Endothelial cell of umbilical vein (primary cell): ENCODE measurements around the gene PIEZO2. TPM values are rescaled to one million over a fixed set of nuclear protein-coding genes. Genes with fewer than 3 reads are reported as not detected.

Experiments used
- BruUV-seq: library from RNA; stranded (reverse); fragments of 400-500 nt; replicated peaks from 2 replicates; lab custom pipeline; 2021; lab: Mats Ljungman, UMichigan
- CTCF ChIA-PET: fragments of 300-600, 350-600 bp; sonication (Branson Sonifier 250); formaldehyde crosslinking; loops from one replicate; lab custom pipeline; 2021; ENCODE audit warnings: antibody characterized with exemption, inconsistent platforms; lab: Charles Lee
- POLR2A ChIA-PET: fragments of 300-600, 350-600 bp; sonication (Branson Sonifier 250); formaldehyde crosslinking; loops from one replicate; lab custom pipeline; 2021; ENCODE audit warnings: antibody characterized with exemption, inconsistent platforms; lab: Charles Lee
- DNase-seq: peaks from one replicate; pipeline ENCODE4 v3.0.0-alpha.2; 2011; ENCODE audit warnings: low read depth, low spot score
- FAIRE-seq: peaks from 2 replicates; lab custom pipeline; 2011; peaks lifted over from hg19 to GRCh38; lab: Jason Lieb, UNC
- H2AFZ ChIP-seq: 2 replicates; pipeline ENCODE4 v1.6.0; 2012; ENCODE audit warnings: low read depth, low read length, control low read depth, inconsistent platforms
- H3K27ac ChIP-seq: 2 replicates; pipeline ENCODE4 v1.5.1; 2011; ENCODE audit warnings: low read depth, mild to moderate bottlenecking, control low read depth, low read length, moderate library complexity; ENCODE audit not compliant: insufficient read depth
- H3K27me3 ChIP-seq, 2 experiments: 2 replicates each; pipeline versions ENCODE4 v1.6.0 to v1.6.1; 2011; ENCODE audit warnings: low read length in 2 of 2, mixed read lengths in 1 of 2; ENCODE audit not compliant: control insufficient read depth in 2 of 2, insufficient read depth in 2 of 2
- H3K36me3 ChIP-seq, 2 experiments: 2 replicates in 1 of 2; 3 replicates in 1 of 2; pipeline ENCODE4 v1.5.1; 2011; ENCODE audit warnings: low read length in 2 of 2, mild to moderate bottlenecking in 1 of 2, moderate library complexity in 1 of 2; ENCODE audit not compliant: control insufficient read depth in 2 of 2, insufficient read depth in 2 of 2; ENCODE audit errors: extremely low read depth in 1 of 2
- H3K4me1 ChIP-seq: 3 replicates; pipeline ENCODE4 v1.5.1; 2011; ENCODE audit warnings: mild to moderate bottlenecking, low read length; ENCODE audit not compliant: control insufficient read depth, insufficient read depth; ENCODE audit errors: extremely low read depth
- H3K4me2 ChIP-seq: 2 replicates; pipeline ENCODE4 v1.6.1; 2011; ENCODE audit warnings: low read length, control low read depth, mixed read lengths; ENCODE audit not compliant: insufficient read depth
- H3K4me3 ChIP-seq, 3 experiments: fragments of 200-600 bp in 1 of 3; sonication (generic), shearing (Covaris generic) in 1 of 3; replicated peaks in 1 of 3; 2 replicates each; pipeline ENCODE4 v1.5.1; 2011 to 2016; ENCODE audit warnings: control low read depth in 3 of 3, low read length in 3 of 3, mild to moderate bottlenecking in 2 of 3, inconsistent platforms in 1 of 3, low read depth in 1 of 3, moderate library complexity in 1 of 3; ENCODE audit not compliant: insufficient read depth in 1 of 3
- H3K79me2 ChIP-seq: 2 replicates; pipeline ENCODE4 v1.6.0; 2012; ENCODE audit warnings: low read length, inconsistent platforms; ENCODE audit not compliant: control insufficient read depth, insufficient read depth
- H3K9ac ChIP-seq: replicated peaks from 2 replicates; pipeline ENCODE3; 2011; ENCODE audit warnings: low read length, control low read depth; ENCODE audit not compliant: insufficient read depth; ENCODE audit errors: extremely low read depth
- H3K9me1 ChIP-seq: replicated peaks from 3 replicates; pipeline ENCODE4 v1.6.0; 2011; ENCODE audit warnings: mild to moderate bottlenecking, low read length; ENCODE audit not compliant: control insufficient read depth, insufficient read depth; ENCODE audit errors: extremely low read depth
- H3K9me3 ChIP-seq: replicated peaks from 2 replicates; pipeline ENCODE4 v1.5.1; 2012; ENCODE audit warnings: low read length, inconsistent platforms; ENCODE audit not compliant: control insufficient read depth, insufficient read depth
- H4K20me1 ChIP-seq: replicated peaks from 2 replicates; pipeline ENCODE3; 2011; ENCODE audit warnings: mild to moderate bottlenecking, low read length; ENCODE audit not compliant: control insufficient read depth, insufficient read depth; ENCODE audit errors: extremely low read depth
- EZH2 ChIP-seq: IDR thresholded peaks from 2 replicates; pipeline ENCODE4 v1.6.1; 2012; ENCODE audit warnings: borderline replicate concordance, low read depth, mild to moderate bottlenecking, moderate library complexity, low read length, inconsistent platforms; ENCODE audit not compliant: severe bottlenecking
- FOS ChIP-seq: IDR thresholded peaks from 2 replicates; pipeline ENCODE4 v1.6.1; 2011; ENCODE audit warnings: mild to moderate bottlenecking, low read length, moderate library complexity, borderline replicate concordance; ENCODE audit not compliant: insufficient read depth
- GATA2 ChIP-seq: IDR thresholded peaks from 2 replicates; pipeline ENCODE4 v1.7.0; 2011; ENCODE audit warnings: low read depth, mild to moderate bottlenecking, moderate library complexity, mixed read lengths, low read length; ENCODE audit not compliant: insufficient read length, insufficient read depth
- JUN ChIP-seq: IDR thresholded peaks from 2 replicates; pipeline ENCODE4 v1.6.1; 2011; ENCODE audit warnings: borderline replicate concordance, low read depth; ENCODE audit not compliant: insufficient read length, insufficient read depth
- MYC ChIP-seq: IDR thresholded peaks from one replicate; pipeline ENCODE4 v1.6.1; 2011; ENCODE audit warnings: mild to moderate bottlenecking, low read depth, low read length
- POLR2A ChIP-seq: IDR thresholded peaks from 2 replicates; pipeline ENCODE4 v1.6.1; 2012; ENCODE audit warnings: low read depth, mild to moderate bottlenecking, control low read depth, low read length
- POLR2AphosphoS5 ChIP-seq: IDR thresholded peaks from 2 replicates; pipeline ENCODE4 v1.6.1; 2012; ENCODE audit warnings: low read depth, mild to moderate bottlenecking, control low read depth, low read length, moderate library complexity; ENCODE audit not compliant: insufficient read depth
- dilution Hi-C: fragments of 300-500 bp; cut with MboI; formaldehyde crosslinking; loops from one replicate; pipeline ENCODE4 v1.15.0; 2019; ENCODE audit warnings: low sequenced_read_pairs; ENCODE audit not compliant: extremely low pct_ligation_motif_present
- intact Hi-C: fragments of 100-400 bp; cut with micrococcal nuclease; formaldehyde crosslinking; loops from one replicate; pipeline ENCODE4 v1.10.0; 2022
- polyA plus RNA-seq, 4 experiments: library from polyadenylated mRNA; depleted of rRNA in 3 of 4; stranded (reverse) in 3 of 4; unstranded in 1 of 4; fragments of >200 nt; gene quantifications; 2 replicates each; pipeline versions ENCODE4 v1.2.1 to v1.2.3, GENCODE V29; 2011 to 2012; ENCODE audit warnings: missing spikeins in 1 of 4
- total RNA-seq: library from RNA; stranded (reverse); gene quantifications from 2 replicates; pipeline ENCODE4 v1.2.3, GENCODE V29; 2021
- TF ChIP-seq, protein P1 (sequence below): IDR thresholded peaks from 2 replicates; pipeline ENCODE4 v1.6.1; 2011; ENCODE audit not compliant: insufficient read depth, insufficient read length
- TF ChIP-seq, protein P2 (sequence below), 2 donors: IDR thresholded peaks; 1 replicate in 1 of 2; 2 replicates in 1 of 2; pipeline ENCODE4 v1.5.1; 2011; ENCODE audit warnings: low read length in 2 of 2, mild to moderate bottlenecking in 2 of 2, moderate library complexity in 2 of 2, control low read depth in 1 of 2, inconsistent platforms in 1 of 2, low read depth in 1 of 2; ENCODE audit not compliant: insufficient read depth in 1 of 2; ENCODE audit errors: extremely low read depth in 1 of 2

Gene PIEZO2
- total and polyA plus RNA-seq, 2 donors (not counting 3 experiments of a cell fraction or from before 2014, with no cell fraction given): 1.7 to 11.2 TPM

DNA sequence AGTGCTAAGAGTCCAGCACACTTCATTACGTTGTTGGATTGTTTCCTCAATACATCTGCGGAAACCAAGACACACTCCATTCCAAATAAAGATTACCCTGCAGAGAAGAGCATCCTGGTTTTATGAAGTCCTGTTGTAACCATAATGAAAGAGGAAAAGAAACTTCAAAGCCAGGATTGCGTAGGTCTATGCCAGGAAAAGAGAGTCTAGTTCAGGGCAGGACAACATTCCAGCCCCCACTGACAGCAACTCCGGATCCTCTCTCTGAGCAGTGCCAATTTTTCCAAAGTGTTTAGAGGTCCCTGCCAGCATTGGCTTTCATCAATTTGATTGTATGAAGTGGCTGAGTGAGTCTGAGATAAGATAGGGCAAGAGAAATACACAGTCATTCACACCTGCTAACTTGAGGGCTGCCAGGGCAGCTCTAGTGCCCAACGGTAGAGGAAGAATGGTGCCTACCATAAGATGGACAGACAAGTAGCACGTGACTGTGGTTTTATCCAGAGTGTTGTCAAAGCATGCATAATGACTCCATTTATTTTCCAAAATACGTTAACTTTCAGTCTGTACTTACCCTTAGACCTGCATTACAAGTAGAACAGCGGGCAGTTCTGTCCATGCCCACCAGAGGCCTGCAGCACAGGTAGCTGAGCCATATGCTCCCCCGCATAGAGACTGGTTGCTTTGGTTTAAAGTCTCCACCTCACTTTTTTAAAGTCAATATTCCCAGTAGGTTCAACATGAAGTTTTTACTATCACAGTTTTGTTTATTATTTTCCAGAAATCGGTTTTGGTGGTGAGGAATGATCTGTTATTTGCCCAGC, 23.7 kb downstream of the PIEZO2 start:
- no peaks in the 10 kb centered on the region for H3K27me3 ChIP-seq
- no peak overlapping the region for H2AFZ ChIP-seq
- FAIRE-seq (no peak), DNase-seq (no peak)
- H3K9me3 ChIP-seq: no peaks in the 10 kb centered on the region
- BruUV-seq: no TSS peak
- H4K20me1 ChIP-seq: no peaks in the 10 kb centered on the region
- intact Hi-C loops (no loop called here), dilution Hi-C loops (no loop called here)
- TF ChIP-seq FOS (no peak), POLR2A (no peak), GATA2 (no peak)
- H3K9ac ChIP-seq: no peak overlapping the region
- H3K36me3 ChIP-seq: no peaks in the 10 kb centered on the region
- H3K4me2 ChIP-seq: no peak overlapping the region
- no peaks in the 10 kb centered on the region for H3K79me2 ChIP-seq
- POLR2A ChIA-PET: no interaction called here
- H3K27ac ChIP-seq: no peak overlapping the region
- CTCF ChIA-PET: no interaction called here
- H3K4me3 ChIP-seq: no peak overlapping the region
- H3K9me1 ChIP-seq: no peaks in the 10 kb centered on the region
- no peaks in the 10 kb centered on the region for H3K4me1 ChIP-seq

DNA sequence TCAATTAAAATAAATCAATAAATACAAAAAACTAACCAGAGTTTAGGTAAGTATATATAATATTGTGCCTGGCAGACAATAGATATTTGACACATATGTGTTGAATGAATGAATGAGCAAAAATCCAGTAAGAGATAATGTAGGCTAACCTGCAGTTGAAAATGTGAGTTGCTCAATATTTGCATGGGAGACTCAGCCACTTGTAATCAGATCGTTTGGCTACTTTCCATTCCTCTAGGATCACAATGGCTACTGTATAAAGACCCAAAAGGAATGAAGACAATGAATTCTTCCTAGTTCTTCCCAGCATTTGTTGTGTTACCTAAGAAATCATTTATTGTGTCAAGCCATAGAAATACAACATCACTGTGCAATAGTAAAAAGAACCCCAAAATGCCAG, 25.3 kb downstream of the PIEZO2 start:
- dilution Hi-C loops (no loop called here), intact Hi-C loops (no loop called here)
- no peak for FAIRE-seq
- H3K9ac ChIP-seq: no peak overlapping the region
- no peaks in the 10 kb centered on the region for H3K4me1 ChIP-seq
- no TSS peak for BruUV-seq
- ChIA-PET CTCF (no interaction called here), POLR2A (no interaction called here)
- no peaks in the 10 kb centered on the region for H4K20me1 ChIP-seq
- no peak overlapping the region for H3K4me2 ChIP-seq
- no peak overlapping the region for H3K27ac ChIP-seq
- DNase-seq: no peak
- no peaks in the 10 kb centered on the region for H3K9me1 ChIP-seq
- no peaks in the 10 kb centered on the region for H3K36me3 ChIP-seq
- H3K9me3 ChIP-seq: no peaks in the 10 kb centered on the region
- TF ChIP-seq POLR2AphosphoS5 (no peak), FOS (no peak), GATA2 (no peak), POLR2A (no peak), MYC (no peak), EZH2 (no peak), JUN (no peak)
- TF ChIP-seq, protein P1, sequence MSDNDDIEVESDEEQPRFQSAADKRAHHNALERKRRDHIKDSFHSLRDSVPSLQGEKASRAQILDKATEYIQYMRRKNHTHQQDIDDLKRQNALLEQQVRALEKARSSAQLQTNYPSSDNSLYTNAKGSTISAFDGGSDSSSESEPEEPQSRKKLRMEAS: no peak
- TF ChIP-seq, protein P2, sequence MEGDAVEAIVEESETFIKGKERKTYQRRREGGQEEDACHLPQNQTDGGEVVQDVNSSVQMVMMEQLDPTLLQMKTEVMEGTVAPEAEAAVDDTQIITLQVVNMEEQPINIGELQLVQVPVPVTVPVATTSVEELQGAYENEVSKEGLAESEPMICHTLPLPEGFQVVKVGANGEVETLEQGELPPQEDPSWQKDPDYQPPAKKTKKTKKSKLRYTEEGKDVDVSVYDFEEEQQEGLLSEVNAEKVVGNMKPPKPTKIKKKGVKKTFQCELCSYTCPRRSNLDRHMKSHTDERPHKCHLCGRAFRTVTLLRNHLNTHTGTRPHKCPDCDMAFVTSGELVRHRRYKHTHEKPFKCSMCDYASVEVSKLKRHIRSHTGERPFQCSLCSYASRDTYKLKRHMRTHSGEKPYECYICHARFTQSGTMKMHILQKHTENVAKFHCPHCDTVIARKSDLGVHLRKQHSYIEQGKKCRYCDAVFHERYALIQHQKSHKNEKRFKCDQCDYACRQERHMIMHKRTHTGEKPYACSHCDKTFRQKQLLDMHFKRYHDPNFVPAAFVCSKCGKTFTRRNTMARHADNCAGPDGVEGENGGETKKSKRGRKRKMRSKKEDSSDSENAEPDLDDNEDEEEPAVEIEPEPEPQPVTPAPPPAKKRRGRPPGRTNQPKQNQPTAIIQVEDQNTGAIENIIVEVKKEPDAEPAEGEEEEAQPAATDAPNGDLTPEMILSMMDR (IDR thresholded peaks at IDR 0.05; ENCODE audit: extremely low read depth in 1 of 2, insufficient read depth in 1 of 2, low read depth in 1 of 2, low read length in 2 of 2): no peak
- no peak overlapping the region for H2AFZ ChIP-seq
- no peaks in the 10 kb centered on the region for H3K79me2 ChIP-seq
- H3K4me3 ChIP-seq: no peak overlapping the region
- peaks cover 0 to 2% of the 10 kb centered on the region in 2 experiments for H3K27me3 ChIP-seq
